Inferior parietal cortex (tissue), 1 donor: ENCODE data around the gene ETS1.

ENCODE experiments used
- DNase-seq: peaks from one replicate; pipeline ENCODE4 v3.0.0-alpha.2; 2016; ENCODE audit errors: extremely low spot score

The ETS1 gene

DNA sequence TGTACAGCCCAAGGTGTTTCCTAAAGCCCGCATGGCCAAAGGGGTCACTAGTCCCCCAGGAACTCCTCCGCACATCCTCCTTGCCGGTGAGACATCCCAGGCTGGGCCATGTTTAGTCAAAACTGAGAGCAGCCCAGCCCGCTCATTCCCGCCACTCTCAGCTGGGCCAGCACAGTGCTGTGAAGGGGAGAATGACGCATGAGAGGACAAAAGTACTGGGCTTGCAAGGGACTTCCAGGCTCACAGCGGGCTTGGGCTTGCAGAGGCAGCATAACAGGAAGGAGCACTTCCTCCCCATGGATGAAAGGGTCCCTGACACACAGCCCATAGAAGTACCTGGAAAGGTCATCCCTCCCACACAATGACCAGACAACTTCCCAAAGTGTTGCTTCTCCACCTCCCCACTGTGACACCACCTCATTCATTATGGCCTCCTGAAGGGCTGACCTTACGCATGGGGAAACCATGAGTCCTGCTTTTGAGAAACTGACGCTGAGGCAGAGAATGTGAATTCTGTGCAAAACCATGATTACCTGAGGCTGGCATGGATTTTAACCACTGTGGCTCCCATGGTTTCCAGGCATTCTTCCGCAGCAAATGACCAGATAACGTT, 19.1 kb downstream of the ETS1 start:
- no peak for DNase-seq

DNA sequence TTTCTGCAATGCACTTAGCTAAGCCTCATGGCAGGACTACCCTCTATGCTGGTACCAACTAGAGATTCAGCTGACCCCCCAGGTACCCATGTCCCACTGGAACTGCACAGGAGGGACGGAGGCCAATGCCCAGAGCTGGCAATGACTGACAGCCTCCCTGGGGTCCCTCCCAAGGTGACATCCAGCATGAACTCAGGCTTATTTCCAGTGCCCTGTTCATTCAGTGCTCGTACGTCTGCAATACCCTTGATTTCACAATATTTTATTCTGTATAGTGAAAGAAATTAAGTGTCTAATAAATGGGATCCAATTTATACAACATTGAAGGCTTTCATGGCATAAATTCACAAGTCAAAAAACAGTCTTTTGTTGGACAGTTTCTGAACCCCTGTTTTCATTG, 20.2 kb downstream of the ETS1 start:
- no peak for DNase-seq

DNA sequence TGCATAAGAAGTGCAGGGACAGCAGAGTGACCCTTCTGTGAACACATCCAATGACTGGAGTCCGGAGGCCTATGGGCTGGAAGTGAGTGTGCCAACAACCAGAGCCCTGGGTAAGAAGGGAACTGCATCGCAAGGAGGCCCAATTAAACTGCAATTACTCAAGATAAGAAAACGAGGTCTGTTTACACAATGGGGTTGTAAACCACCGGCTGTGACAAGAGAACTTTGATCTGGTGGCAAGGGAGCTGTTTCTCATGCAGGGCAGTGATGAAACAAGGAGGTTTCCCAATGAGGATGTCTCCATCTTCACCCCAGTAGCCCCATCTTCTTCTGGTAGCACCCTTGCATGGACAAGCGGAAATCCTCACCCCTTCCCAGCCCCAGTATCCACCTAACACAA, 21.5 kb downstream of the ETS1 start:
- no peak for DNase-seq

DNA sequence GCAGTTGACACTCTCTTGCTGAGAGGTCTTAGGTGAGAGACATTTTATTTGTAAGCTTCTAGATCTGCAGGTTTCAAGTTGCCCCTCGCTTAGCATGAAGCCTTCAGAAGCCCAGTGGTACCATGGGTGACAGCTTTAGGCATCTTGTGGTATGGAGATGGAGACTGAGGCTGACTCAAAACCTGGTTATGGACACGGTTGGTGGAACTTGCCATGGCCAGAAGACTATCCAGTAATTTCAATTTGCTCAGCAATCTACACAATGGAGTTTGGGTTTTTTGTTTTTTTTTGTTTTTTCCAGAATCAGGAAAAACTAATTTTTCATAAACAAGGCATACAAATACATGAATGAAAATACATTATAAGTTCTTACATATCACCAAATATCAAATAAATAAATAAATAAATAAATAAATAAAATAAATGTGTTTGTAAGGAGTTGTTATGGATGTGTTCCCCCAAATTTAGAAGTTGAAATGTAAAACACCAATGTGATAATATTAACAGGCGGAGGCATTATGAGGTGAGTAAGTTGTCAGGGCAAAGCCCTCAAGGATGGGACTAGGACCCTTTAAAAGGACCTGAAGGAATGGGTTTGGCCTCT, 22.6 kb downstream of the ETS1 start:
- no peak for DNase-seq

DNA sequence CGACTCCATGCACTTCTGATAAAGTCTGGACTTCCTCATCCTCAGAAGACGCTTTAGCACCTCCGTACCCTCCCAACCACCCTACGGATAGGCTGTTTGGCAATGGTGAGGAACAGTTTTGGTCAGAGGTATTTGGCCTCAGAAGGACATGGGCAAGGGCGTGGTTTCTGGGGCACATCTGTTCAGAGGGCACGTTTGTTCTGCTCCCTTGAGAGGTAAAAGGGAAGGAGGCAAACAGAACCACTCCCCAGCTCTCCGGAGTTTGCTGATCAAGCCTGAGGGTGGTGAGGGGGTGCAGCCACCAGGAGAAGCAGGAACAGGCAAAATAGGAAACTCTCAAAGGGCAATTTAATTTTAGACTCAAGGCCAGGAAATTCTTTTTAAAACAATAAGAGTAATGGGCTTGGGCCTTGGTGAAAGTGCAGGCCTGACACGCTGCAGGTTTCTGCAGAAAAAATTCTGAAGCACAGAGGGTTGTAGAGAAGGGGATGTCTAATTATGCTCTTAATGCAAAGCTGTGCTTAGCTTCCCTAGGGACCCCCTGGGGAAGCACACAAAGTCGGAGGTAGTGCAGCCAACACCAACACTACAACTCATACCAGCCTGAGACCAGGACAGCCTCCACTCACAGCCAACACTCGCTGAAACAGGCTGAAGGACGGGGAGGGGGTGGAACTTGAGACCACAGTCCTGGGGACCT, 23.3 kb downstream of the ETS1 start:
- no peak for DNase-seq

DNA sequence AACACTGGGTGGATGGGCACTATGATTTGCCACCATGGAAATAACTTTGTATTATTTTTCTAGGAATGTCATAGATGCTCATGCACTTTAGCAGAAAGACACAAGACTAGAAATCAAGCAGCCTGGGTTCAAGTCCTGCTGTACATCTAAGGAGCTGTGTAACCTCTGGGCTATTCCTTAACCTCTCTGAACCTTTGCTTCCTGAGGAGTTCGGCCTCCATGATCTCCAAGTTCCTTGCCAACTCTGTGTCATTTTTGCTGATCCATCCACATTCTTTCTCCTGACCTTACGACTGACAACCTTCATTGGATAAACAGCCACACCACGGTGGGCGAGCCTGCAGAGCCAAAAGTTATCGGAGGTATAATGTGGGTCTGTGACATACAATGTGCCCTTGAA, 24.1 kb downstream of the ETS1 start:
- no peak for DNase-seq

DNA sequence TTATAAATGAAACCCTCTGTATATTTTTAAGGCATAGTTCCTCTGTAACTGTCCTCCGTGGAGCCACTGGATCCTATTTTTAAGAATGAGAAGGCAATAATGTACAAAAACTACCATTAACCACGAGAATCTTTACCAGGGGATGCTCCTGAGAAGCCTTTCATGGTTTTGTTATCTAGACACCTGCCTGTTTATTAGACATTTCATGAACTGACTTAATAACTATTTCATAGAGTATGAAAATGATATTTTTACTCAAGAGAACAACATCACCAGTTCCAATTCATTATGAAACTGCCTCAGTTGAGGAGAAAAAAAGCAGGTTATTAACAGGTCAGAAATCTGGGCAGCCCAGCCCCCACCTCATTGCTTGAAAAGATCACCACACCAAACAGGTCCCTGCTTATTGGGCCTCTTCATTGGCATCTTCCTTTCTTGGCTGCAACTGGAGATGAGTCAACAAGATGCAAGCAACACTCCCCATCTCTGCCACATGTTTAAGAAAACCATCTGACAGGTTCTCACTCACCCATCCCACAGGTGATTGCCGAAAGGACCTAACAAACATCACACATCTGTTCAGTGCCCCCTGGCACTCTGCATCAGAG, 27.8 kb downstream of the ETS1 start:
- DNase-seq: no peak

DNA sequence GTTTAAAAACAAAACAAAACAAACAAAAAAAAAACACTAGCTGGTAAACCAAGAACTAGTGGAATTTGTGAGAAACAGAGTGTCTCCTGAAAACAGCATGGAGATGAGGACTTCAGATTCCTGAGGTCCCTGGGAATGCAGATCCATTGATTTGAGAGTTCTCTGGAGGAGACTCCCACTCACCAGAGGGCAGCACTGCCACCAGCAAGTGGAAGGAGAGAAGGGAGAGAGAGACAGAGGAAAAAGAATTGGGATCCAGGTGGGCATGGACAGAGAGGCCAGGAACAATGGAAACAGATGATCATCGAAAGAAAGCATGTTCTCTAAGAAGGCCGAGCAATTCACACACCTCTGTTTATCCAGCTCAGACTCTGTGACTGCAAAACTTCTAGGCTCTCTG, 31.8 kb downstream of the ETS1 start:
- DNase-seq: no peak

DNA sequence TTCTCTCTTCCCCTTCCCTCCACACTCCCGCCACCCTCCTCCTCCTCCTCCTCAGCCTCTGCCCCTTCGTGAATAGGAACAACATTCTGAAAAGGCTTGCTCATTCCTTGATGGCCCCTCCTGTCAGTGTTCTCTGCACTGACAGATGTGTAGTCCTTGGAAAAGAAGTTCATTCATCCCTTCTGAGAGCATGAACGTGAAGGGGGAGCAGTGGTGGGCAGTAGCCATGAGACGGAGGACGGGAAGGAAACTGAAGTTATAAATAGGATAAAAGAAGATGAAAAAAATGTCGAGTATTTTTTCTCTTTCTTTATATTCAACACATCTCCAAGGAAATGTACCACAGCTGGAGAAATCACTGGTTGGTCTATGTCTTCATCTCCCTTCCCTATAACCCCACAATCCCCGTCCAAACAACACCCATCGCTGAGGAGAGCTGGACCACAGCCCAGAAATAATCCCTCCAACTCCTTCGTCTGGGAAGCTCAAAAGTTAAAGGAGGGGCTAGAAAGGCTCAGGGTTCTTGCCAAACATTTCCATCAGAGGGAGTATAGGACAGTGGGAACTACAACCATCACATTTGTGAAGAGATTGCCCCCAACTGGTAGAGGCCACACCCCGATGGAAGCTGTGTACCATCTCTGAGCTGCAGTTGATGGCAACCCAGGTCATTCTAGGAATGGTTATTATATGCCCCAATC, 33.5 kb downstream of the ETS1 start:
- DNase-seq: peak; percentile 53

DNA sequence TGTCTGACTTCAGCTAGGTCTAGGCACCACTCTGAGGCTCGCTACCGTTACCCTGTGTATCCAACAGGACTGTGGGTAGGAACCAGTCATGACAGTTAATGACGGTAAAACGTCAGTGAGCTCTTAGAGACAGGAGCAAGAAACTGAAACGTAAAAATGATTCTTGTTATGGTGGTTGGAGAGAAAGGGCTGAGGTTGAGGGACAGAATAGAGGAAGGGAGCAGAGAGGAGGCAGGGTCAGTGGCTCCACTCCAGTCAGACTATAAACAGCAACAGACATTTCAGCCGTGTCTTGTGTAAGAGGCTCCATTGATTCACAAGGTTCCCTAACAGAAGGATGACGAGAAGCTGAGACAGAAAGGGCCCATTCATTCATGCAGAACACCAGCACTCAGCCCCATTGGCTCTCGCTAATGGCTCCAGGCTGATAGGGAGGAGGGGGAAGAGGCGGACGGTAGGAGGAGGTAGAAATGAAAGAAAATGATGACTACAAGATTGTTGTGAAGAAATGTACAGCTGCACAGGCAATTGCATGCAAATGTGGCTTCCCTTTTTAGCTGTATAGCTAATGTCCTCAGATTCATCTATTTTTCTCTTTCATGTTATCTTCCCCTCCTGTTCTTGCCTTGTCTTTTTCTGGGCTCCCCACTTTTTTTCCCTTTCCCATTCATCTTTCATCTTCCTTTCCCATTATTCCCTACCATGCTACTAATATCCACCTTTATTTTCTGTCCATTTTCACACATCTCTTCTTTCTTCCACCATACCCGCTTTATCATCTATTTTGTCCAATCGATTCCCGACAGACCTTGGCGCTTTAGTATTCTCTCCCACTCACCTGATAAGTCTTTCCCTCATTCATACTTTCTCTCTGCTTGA, 34.3 kb downstream of the ETS1 start:
- peak; percentile 76 for DNase-seq

DNA sequence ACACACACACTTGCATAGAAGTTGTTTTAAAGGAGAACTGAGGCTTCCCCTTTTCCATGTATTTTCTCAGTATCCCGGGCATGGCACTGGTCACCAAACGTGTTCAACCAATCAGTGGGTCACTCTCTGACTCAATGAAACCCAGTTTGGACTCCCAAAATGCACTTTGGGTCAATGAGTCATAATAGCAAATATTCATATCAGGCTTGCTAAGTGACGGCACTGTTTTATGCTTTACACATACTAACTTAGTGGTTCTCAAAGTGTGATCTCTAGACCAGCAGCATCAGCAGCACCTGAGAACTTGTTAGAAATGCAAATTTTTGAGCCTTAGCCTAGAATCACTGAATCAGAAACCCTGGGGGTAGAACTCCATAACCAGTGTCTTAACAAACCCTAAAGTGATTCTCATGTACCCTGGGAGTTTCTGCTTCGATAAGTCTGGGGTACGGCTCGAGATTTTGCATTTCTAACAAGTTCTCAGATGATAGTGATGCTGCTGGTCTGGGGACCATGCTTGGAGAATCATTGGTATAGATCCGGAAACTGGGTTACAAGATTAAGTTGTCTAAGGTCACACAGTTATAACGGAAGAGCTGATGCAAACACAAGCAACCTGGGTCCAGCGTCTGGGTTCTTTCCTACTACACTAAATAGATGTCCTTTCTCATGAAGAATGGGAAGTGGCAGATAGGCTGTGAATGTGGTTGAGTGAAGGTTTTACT, 35.6 kb downstream of the ETS1 start:
- DNase-seq: no peak

DNA sequence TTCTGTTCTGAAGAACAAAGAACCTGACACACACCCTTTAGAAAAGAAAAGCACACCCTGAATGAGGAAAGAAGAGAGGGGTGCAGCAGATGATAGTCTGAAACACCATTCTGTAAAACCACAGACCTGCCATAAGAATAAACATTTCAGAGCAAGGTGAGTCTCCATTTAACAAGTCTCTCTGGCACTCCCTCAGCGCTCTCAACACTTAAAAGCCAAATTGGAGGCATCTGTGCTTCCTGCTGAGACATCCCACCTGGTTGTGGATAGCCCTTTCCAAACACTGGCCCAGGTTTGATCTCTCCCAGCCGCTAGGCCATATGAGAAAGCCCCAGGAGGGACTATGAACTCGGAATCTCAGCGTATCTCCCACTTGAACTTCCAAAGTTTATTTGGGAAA, 36.3 kb downstream of the ETS1 start:
- no peak for DNase-seq

DNA sequence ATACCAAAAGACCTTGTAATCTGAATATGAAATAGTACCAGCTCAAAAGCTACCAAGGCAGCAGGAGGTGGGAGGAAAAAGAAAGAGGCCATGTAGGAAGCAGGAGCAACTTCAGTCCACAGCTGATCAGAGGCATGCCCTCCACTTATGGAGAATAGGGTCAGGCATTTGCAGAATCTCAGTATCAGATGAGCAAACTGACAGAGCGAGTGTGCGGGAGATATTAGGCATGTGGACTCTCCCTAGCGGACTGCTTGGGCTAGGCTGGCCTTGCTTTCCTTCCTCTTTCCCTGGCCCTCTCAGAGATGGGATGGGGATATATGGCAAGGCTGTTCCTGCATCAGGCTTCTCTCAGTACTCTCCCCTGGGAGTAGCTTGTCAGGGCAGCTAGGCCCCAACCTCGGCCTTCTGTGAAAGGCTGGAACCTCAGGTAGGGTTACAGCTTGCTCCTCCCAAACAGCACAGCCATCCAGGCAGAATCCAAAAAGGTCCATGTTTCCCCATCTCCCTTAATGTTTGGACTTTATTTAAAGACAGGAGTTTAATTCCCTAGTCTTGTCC, 37.0 kb downstream of the ETS1 start:
- no peak for DNase-seq

DNA sequence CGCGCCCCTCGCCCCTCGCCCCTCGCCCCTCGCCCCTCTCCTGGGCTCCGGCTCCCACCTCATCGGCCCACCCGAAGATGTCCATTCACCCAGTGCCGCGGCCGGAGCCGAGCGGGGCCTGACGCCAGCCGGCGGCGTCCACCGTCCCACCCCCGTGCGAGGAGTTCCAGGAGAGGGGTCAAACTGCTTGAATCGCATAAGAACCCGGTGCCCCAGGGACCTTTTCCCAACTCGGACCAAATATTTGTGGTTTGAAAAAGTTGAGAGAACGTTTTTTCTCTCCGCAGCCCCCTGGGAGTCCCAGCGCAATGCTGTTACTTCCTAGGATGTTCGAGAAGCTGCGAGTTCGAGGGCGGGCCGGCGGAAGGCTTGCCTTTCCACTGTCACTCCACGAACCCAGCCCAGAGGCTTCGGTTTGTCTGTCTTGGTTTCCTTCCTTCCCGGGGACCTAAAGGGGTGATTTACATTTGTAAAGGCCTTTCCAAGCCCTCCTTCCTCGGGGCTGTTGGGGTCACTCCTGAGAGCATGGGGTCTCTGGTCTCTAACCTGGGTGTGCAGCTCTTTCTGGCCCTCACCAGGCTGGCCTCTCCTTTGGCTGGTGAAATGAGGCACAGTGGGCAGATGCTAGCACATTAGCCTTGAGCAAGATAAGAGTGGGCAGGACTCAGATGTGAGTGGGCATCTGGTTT, 38.0 kb downstream of the ETS1 start:
- no peak for DNase-seq

DNA sequence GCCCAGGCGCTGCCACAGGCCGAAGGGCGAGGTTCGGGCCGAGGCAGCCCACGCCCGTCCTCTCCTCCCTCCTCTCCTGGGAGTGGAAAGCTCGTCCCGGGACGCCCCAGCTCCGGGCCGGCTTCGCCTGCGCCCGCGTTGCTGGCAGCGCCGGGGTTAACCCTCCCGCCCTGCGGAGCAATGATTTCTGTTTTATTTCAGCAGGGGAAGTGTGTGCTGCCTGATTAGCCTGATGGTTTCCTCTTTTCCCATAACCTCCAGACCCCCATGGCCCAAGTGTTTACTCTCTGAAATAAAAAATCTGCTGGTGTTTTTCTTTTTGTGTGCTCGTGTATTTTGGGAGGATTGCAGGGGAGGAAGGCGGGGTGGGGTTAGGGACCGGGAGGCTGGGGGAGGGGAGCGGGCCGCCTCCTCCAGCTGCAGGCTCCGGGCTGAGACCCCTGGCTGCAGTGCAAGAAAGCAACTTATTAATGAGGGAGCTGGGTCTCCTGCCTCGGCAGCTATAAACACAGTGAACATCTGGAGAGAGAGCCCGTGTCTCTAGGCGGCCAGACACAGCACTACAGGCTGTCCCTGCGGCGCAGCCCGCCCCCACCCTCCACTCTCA, 38.6 kb downstream of the ETS1 start:
- DNase-seq: no peak

DNA sequence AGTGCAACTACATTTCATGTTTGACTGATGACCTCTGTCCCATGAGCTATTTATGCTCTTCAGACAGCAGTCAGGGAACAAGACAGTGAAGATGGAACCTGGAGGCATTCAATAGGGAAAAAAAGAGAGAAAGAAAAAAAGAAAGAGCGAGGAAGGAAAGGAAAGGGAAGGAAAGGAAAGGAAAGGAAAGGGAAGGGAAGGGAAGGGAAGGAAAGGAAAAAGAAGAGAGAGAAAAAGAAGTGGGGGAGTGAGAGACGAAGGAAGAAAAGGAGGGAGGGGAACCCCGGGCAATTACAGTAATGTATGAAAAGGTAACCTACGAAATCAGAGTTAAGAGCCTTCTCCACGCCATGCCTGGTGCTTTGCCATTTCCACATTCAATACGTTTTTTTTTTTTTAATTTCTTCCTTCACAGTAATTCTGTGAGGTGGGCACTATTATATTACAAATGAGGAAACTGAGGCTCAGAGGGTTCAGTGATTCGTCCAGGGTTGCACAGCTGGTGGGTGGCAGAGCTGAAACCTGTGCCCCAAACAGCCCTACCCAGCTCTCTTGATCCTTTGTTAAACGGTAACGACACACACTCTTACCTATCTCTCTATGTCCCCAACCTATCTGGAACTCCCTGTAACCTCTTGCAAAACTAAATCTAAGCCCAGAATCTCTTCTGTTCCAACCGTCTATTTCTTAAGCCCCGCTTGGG, 39.3 kb downstream of the ETS1 start:
- no peak for DNase-seq

DNA sequence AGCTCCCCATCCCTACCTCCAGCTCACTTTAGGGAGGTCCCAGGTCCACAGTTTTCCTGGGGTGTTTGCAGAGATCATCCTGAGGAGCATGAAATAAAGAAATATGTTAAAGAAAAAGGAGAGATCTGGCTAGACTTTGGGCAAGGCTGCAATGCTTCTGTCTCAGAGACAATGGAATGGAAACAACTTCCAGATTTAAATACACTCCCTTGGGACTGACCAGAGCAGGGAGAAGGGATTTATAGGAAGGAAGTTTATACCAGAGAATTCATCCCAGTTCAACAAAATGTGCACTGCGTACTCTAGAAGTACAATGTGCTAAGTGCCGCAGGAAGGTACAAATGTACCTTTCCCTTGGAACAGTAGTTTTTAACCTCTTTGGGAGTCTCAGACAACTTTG, 40.4 kb downstream of the ETS1 start:
- DNase-seq: no peak

DNA sequence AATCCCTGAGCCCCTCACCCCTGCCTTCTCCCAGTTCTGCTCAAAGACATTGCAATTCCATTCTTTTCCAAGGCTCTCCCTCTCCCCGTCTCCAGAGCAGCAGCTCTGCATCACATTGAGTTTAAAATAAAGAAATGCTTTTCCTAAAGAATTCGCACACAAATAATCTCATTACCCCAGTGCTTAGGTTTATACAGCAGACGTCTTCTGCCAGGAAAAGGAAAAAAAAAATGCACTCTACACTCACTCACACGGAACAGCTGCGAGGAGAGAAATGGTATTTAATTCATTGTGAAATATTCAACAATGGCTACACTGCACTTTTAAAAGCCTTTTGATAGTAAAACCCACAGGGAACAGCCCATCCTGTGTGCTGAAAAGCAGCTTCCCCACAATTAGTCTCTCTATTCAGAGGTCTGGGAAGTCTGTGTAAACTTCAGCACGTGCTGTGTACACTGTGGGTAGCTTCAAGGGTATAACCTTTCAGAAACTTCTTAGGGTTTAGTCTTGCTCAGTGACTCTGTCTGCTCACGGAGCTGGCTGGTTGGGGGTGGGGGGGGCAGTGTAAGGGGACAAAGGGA, 42.8 kb downstream of the ETS1 start:
- DNase-seq: no peak
